Upper lobe of left lung (tissue), 6 donors: ENCODE measurements around the gene C1QTNF5. TPM values are rescaled to one million over a fixed set of nuclear protein-coding genes. Genes with fewer than 3 reads are reported as not detected.

Experiments used
- ATAC-seq, 2 donors: fragments of 200-7000 bp; cut with Tn5 transposase; one replicate each; pipeline ENCODE4 v1.9.1; 2022; ENCODE audit warnings: mild to moderate bottlenecking in 2 of 2, moderate library complexity in 2 of 2; ENCODE audit not compliant: low FRiP score in 2 of 2
- DNase-seq, 2 donors: peaks; one replicate each; pipeline ENCODE4 v3.0.0-alpha.2; 2019 to 2020
- H3K27ac ChIP-seq, 4 donors: fragments of 200-600 bp; sonication (generic); one replicate each; pipeline ENCODE4 v1.5.1; 2016 to 2019
- H3K27me3 ChIP-seq, 4 donors: fragments of 200-600 bp; sonication (generic); one replicate each; pipeline ENCODE4 v1.5.1; 2017 to 2019
- H3K36me3 ChIP-seq, 4 donors: fragments of 200-600 bp; sonication (generic); one replicate each; pipeline ENCODE4 v1.5.1; 2016 to 2019
- H3K4me1 ChIP-seq, 4 donors: fragments of 200-600 bp; sonication (generic); one replicate each; pipeline ENCODE4 v1.5.1; 2018 to 2019
- H3K4me3 ChIP-seq, 4 donors: fragments of 200-600 bp; sonication (generic); one replicate each; pipeline ENCODE4 v1.5.1; 2017 to 2019; ENCODE audit warnings: mild to moderate bottlenecking in 2 of 4, moderate library complexity in 1 of 4
- H3K9me3 ChIP-seq, 4 donors: fragments of 200-600 bp; sonication (generic); one replicate each; pipeline ENCODE4 v1.5.1; 2018 to 2019
- CTCF ChIP-seq, 6 experiments: fragments of 450-650 bp in 4 of 6; fragments of 200-600 bp in 2 of 6; sonication (generic) in 2 of 6; IDR thresholded peaks; one replicate each; pipeline ENCODE4 v1.5.1; 2016 to 2019; ENCODE audit warnings: antibody characterized with exemption in 6 of 6
- EP300 ChIP-seq, 4 donors: sonication (generic); formaldehyde crosslinking; IDR thresholded peaks; one replicate each; pipeline ENCODE4 v1.5.1; 2017; ENCODE audit warnings: antibody characterized with exemption in 4 of 4, control low read depth in 2 of 4
- POLR2A ChIP-seq, 4 donors: fragments of 450-650 bp; IDR thresholded peaks; one replicate each; pipeline ENCODE4 v1.5.1; 2016 to 2017; ENCODE audit warnings: antibody characterized with exemption in 4 of 4, mild to moderate bottlenecking in 2 of 4
- POLR2AphosphoS5 ChIP-seq, 2 donors: sonication (generic); formaldehyde crosslinking; IDR thresholded peaks; one replicate each; pipeline ENCODE4 v1.5.1; 2017; ENCODE audit warnings: antibody characterized with exemption in 2 of 2
- WGBS, 2 donors: methylation state at CpG; one replicate each; pipeline ENCODE4 v1.1.5; 2017 to 2018; 5-methylcytosine and 5-hydroxymethylcytosine counted together
- total RNA-seq, 6 donors: library from RNA; depleted of rRNA in 4 of 6; stranded (reverse); fragments of >200 nt in 4 of 6; gene quantifications; one replicate each; pipeline versions ENCODE4 v1.1.0 to v1.2.1, GENCODE V29; 2016 to 2021
- donor health status: DM: no; HTN: no; CAD: no; lungs with moderate emphysema.
- donor health status: DM: no; HTN: yes; CAD: no; lungs with severe emphysema.

The C1QTNF5 gene
- total RNA-seq, 6 donors from 2014 or later, result 10.5 to 57.2 (median 26.4) TPM

DNA sequence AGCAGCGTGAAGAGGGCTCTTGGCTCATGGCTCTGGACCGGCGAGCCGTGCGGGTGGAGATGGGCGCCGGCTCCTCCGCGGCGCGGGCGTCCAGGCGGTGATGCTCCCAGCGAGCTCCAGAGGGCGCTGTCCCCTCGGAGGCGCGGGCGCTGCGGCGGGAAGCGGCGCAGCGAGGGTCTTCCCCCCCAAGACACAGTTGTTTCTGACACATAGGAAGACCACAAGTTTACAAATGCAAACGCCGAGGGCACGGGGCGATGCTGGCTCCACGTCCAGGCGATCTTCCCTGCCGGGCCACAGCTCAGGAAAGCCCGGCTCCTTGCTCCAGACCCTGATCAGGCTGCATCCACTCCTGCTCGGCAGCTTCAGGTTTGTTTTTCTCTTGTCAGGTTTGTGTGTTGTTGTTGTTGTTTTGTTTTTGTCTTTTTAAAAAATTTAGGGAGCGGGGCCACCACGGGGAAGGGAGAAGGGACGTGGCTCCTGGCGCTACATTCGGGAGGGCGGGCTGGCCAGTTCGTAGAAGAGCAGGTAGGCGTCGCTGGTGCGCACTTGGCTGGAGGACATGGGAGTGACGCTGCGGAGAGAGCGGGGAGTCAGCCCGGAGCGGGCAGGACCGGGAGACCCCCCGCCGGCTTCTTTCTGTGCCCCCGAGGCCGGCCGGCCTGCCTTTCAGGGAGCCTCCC, 15.8 kb upstream of the C1QTNF5 start:
- WGBS, 2 donors, result 5 to 6% methylated on average over 43 to 54 of the region's 54 CpGs
- Histone ChIP-seq H3K4me3 (peak overlapping the region; percentile 27 to 60 (median 45)), H3K27me3 (no peaks in the 10 kb centered on the region), H3K9me3 (no peaks in the 10 kb centered on the region), H3K36me3 (no peaks in the 10 kb centered on the region), H3K27ac (peak overlapping the region; percentile 31 to 82 (median 66)), H3K4me1 (peaks cover 3 to 32% (median 24%) of the 10 kb centered on the region in 4 donors)
- DNase-seq (peak; percentile 85 to 94), ATAC-seq (peak; percentile 89 to 96)
- TF ChIP-seq CTCF (IDR thresholded peaks at IDR 0.05) (peak; percentile 82 to 97 (median 92)), EP300 (IDR thresholded peaks at IDR 0.05) (no peak), POLR2AphosphoS5 (IDR thresholded peaks at IDR 0.05) (no peak), POLR2A (IDR thresholded peaks at IDR 0.05) (peak in 1 of 4 donors; percentile 15)

DNA sequence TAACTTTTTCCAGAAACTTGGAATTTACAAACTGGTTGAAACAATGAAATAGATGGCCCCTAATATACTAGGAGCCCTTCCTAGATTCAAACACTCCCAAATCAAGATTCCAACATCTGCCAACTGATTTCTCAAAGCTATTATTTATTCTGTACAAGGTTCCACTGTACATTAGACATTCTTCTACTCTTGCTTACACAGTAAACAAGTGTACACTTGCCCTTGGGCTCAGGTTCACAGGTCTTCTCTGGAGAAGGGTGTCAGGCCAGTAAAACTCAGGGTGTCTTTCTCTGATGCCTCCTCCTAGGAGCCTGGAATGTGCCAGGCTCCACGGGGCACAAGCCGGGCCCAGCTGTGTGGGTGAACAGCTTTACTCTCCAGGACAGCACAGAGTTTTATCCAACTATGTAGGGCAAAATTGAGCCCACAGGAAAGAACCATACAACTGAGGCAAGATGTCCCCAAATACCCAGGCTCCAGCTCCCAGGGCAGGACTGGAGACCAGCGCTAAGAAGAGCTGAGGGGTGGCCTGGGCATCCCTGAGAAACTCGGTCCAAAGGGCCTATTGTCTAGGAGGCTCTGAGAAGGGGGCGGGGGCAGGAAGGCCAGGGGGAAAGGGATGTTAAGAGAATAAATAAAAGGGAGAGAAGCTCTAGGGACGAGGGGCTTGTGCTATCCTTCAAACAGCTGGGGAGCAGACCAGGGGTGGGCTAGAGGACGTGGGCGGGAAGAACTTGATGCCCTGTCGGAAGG, 14.6 kb upstream of the C1QTNF5 start:
- 58 to 68% methylated on average over 7 to 9 of the region's 9 CpGs for WGBS, 2 donors
- DNase-seq (no peak), ATAC-seq (no peak)
- no peaks in the 10 kb centered on the region for H3K9me3 ChIP-seq
- H3K4me1 ChIP-seq, result peaks cover 3 to 24% (median 18%) of the 10 kb centered on the region in 4 donors
- H3K27ac ChIP-seq, result peak overlapping the region in 2 of 4 donors; percentile 17 to 82
- no peaks in the 10 kb centered on the region for H3K27me3 ChIP-seq
- H3K4me3 ChIP-seq, result no peak overlapping the region
- no peaks in the 10 kb centered on the region for H3K36me3 ChIP-seq
- TF ChIP-seq EP300 (IDR thresholded peaks at IDR 0.05) (no peak), POLR2AphosphoS5 (IDR thresholded peaks at IDR 0.05) (no peak), CTCF (IDR thresholded peaks at IDR 0.05) (no peak), POLR2A (IDR thresholded peaks at IDR 0.05) (no peak)

DNA sequence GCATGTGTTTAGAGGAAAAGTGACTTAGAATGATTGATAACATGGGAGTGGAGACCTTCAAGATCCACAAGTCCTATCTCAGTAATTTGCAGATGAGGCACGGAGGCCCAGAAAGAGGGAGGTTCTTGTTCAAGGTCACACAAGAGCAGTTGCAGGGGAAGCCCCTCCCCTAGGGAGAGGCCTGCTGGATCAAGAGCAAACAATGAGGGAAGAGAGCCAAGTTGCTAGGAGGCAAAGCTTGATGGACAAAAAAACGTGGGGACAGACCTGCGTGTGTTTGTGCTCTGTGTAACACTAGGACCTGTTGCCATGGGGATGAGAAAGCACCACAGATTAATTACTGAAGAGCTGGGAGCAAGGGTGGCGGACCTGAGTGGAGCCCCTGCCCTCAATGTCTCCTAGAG, 12.2 kb upstream of the C1QTNF5 start:
- 23 to 32% methylated on average over 4 of the region's 4 CpGs for WGBS, 2 donors

DNA sequence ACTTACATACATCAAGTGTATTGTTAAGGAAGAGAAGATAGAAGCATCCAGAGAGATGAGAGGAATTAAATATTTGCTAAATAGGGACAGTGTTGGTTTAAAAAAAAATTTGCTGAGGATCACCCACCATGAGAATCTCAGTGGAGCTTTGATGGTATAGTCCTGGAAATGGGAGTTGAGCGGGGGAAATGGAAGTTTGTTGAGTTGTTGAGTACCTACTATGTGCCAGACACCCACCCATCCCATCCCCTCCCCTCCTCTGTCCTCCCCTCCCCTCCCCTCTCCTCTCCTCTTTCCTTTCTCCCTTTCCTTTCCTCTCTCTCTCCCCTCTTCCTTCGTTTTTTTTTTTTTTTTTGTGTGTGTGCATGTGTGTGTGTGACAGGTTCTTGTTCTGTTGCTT, 10.5 kb upstream of the C1QTNF5 start:
- Histone ChIP-seq H3K27me3 (no peaks in the 10 kb centered on the region), H3K36me3 (no peaks in the 10 kb centered on the region), H3K4me3 (no peak overlapping the region), H3K27ac (no peak overlapping the region), H3K9me3 (no peaks in the 10 kb centered on the region), H3K4me1 (peaks cover 3 to 13% (median 10%) of the 10 kb centered on the region in 4 donors)
- TF ChIP-seq POLR2A (IDR thresholded peaks at IDR 0.05) (no peak), EP300 (IDR thresholded peaks at IDR 0.05) (no peak), CTCF (IDR thresholded peaks at IDR 0.05) (no peak), POLR2AphosphoS5 (IDR thresholded peaks at IDR 0.05) (no peak)
- WGBS, 2 donors, result 47 to 60% methylated on average over 2 of the region's 2 CpGs
- DNase-seq (no peak), ATAC-seq (no peak)

More for the DNA sequence above, 12.2 kb upstream of the C1QTNF5 start:
- ATAC-seq, result no peak
- Histone ChIP-seq H3K36me3 (no peaks in the 10 kb centered on the region), H3K27ac (peak overlapping the region in 2 of 4 donors; percentile 36 to 44), H3K27me3 (no peaks in the 10 kb centered on the region), H3K4me1 (peaks cover 3 to 24% (median 18%) of the 10 kb centered on the region in 4 donors), H3K4me3 (no peak overlapping the region), H3K9me3 (no peaks in the 10 kb centered on the region)
- no peak for DNase-seq
- TF ChIP-seq EP300 (IDR thresholded peaks at IDR 0.05) (no peak), POLR2AphosphoS5 (IDR thresholded peaks at IDR 0.05) (no peak), POLR2A (IDR thresholded peaks at IDR 0.05) (no peak), CTCF (IDR thresholded peaks at IDR 0.05) (no peak)
